Thoracic aorta (tissue), 2 donors: ENCODE results near the gene NAA20. TPM values are rescaled to one million over a fixed set of nuclear protein-coding genes. Genes with fewer than 3 reads are reported as not detected.

Experiments
- ATAC-seq: fragments of 150-250 bp; one replicate; pipeline ENCODE4 v1.8.0; 2017; ENCODE audit warnings: low read depth; ENCODE audit not compliant: insufficient number of reproducible peaks, low FRiP score
- DNase-seq: peaks from one replicate; pipeline ENCODE4 v3.0.0-alpha.2; 2020; ENCODE audit warnings: low spot score
- H3K27ac ChIP-seq, 2 donors: fragments of 200-600 bp; sonication (generic); 1 replicate in 1 of 2; 2 replicates in 1 of 2; pipeline ENCODE4 v1.5.1; 2016; ENCODE audit warnings: mild to moderate bottlenecking in 2 of 2, moderate library complexity in 2 of 2
- H3K27me3 ChIP-seq: fragments of 200-600 bp; sonication (generic); replicated peaks from 2 replicates; pipeline ENCODE4 v1.6.0; 2016; ENCODE audit warnings: mild to moderate bottlenecking; ENCODE audit not compliant: insufficient read depth
- H3K36me3 ChIP-seq: fragments of 200-600 bp; sonication (generic); one replicate; pipeline ENCODE4 v1.5.1; 2016
- H3K4me1 ChIP-seq, 2 donors: fragments of 200-600 bp; sonication (generic); 1 replicate in 1 of 2; 2 replicates in 1 of 2; pipeline versions ENCODE4 v1.5.1 to v1.6.0; 2016; ENCODE audit warnings: low read depth in 2 of 2, mild to moderate bottlenecking in 1 of 2; ENCODE audit not compliant: control insufficient read depth in 1 of 2
- H3K4me3 ChIP-seq: fragments of 200-600 bp; sonication (generic); 2 replicates; pipeline ENCODE4 v1.5.1; 2016; ENCODE audit warnings: mild to moderate bottlenecking
- H3K9me3 ChIP-seq: fragments of 200-600 bp; sonication (generic); 2 replicates; pipeline ENCODE4 v1.5.1; 2016
- CTCF ChIP-seq: fragments of 200-600 bp; sonication (generic); IDR thresholded peaks from one replicate; pipeline ENCODE4 v1.5.1; 2019; ENCODE audit warnings: antibody characterized with exemption
- total RNA-seq, 2 donors: library from RNA; depleted of rRNA; stranded (reverse); fragments of >200 nt; gene quantifications; one replicate each; pipeline versions ENCODE4 v1.1.0 to v1.2.3, GENCODE V29; 2016

Gene NAA20
- total RNA-seq, 2 donors from 2014 or later, result 14.6 to 16.9 TPM

GRCh38 chr20:19996222-19996621, 20.9 kb upstream of the NAA20 start:
- H3K4me1 ChIP-seq, result peaks cover 37 to 88% of the 10 kb centered on the region in 2 donors
- peak overlapping the region in 1 of 2 donors; percentile 1 for H3K27ac ChIP-seq
- peaks cover 23% of the 10 kb centered on the region for H3K36me3 ChIP-seq
- no peak overlapping the region for H3K4me3 ChIP-seq
- TF ChIP-seq CTCF, result no peak
- no peaks in the 10 kb centered on the region for H3K9me3 ChIP-seq
- ATAC-seq, result no peak
- DNase-seq, result no peak
- no peaks in the 10 kb centered on the region for H3K27me3 ChIP-seq

DNA sequence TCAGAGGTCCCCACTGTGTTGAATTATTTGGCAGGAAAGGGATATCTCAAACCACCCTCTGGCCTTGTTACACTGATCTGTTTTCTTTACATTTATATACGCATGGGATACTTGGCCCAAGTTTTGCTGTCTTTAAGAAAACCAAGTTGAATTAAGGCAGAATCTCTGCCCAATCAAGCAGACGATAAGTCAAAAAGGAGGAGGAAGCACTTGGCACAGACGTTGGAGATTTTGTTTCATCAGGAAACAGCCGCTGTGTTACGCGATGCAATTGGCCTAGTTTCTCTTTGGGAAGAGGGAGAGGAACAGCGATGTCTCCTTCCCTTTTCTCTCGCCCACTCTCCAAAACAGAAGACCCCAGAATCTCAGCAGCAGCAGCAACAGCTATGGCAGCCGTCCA, 20.2 kb upstream of the NAA20 start:
- TF ChIP-seq CTCF, result no peak
- no peaks in the 10 kb centered on the region for H3K27me3 ChIP-seq
- no peak for ATAC-seq
- H3K27ac ChIP-seq, result peak overlapping the region; percentile 1 to 41
- H3K4me3 ChIP-seq, result no peak overlapping the region
- peaks cover 36 to 88% of the 10 kb centered on the region in 2 donors for H3K4me1 ChIP-seq
- H3K36me3 ChIP-seq, result peaks cover 23% of the 10 kb centered on the region
- H3K9me3 ChIP-seq, result no peaks in the 10 kb centered on the region
- no peak for DNase-seq

- H3K27ac ChIP-seq, result peak overlapping the region; percentile 31 to 32
- H3K36me3 ChIP-seq, result peaks cover 23% of the 10 kb centered on the region
- no peak overlapping the region for H3K4me3 ChIP-seq
- H3K27me3 ChIP-seq, result no peaks in the 10 kb centered on the region
- TF ChIP-seq CTCF, result no peak
- no peaks in the 10 kb centered on the region for H3K9me3 ChIP-seq
- H3K4me1 ChIP-seq, result peaks cover 22 to 86% of the 10 kb centered on the region in 2 donors
- DNase-seq, result no peak
- ATAC-seq, result no peak
Observed at GRCh38 chr20:19998990-19999705, 18.0 kb upstream of the NAA20 start.

- H3K4me1 ChIP-seq, result peaks cover 12 to 82% of the 10 kb centered on the region in 2 donors
- H3K4me3 ChIP-seq, result no peak overlapping the region
- no peak for DNase-seq
- ATAC-seq, result no peak
- no peaks in the 10 kb centered on the region for H3K27me3 ChIP-seq
- no peak for TF ChIP-seq CTCF
- peak overlapping the region; percentile 31 to 54 for H3K27ac ChIP-seq
- H3K36me3 ChIP-seq, result peaks cover 23% of the 10 kb centered on the region
- H3K9me3 ChIP-seq, result no peaks in the 10 kb centered on the region
Observed at GRCh38 chr20:20000211-20000968, 16.8 kb upstream of the NAA20 start.
